Hepatic stellate cell (primary cell): ENCODE measurements around the gene PGGT1B.
"Not testable (repeated sequence)": the region's sequence is repeated elsewhere in the genome, so short reads cannot be mapped to it uniquely, and the experiment has no call there.

Experiments
- DNase-seq: peaks from one replicate; pipeline ENCODE4 v3.0.0; 2011; ENCODE audit warnings: low spot score

PGGT1B gene

GRCh38 chr5:115260248-115260647 is 2.4 kb downstream of the PGGT1B start:
- no peak for DNase-seq

- DNase-seq: no peak
Measured at GRCh38 chr5:115257981-115258380, 4.7 kb downstream of the PGGT1B start.

GRCh38 chr5:115249379-115249778 is 13.3 kb downstream of the PGGT1B start:
- DNase-seq: not testable (repeated sequence)

- no peak for DNase-seq
Measured at GRCh38 chr5:115246361-115246991, 16.2 kb downstream of the PGGT1B start.

- no peak for DNase-seq
Measured at GRCh38 chr5:115243412-115243811, 19.3 kb downstream of the PGGT1B start.

- no peak for DNase-seq
Measured at GRCh38 chr5:115241881-115242642, 20.6 kb downstream of the PGGT1B start.

- DNase-seq: no peak
Measured at GRCh38 chr5:115237066-115237465, 25.6 kb downstream of the PGGT1B start.

GRCh38 chr5:115236599-115236998 is 26.1 kb downstream of the PGGT1B start:
- DNase-seq: no peak

- DNase-seq: no peak
Measured at GRCh38 chr5:115231598-115231997, 31.1 kb downstream of the PGGT1B start.

GRCh38 chr5:115229606-115230005 is 33.1 kb downstream of the PGGT1B start:
- DNase-seq: no peak

GRCh38 chr5:115227281-115227680 is 35.4 kb downstream of the PGGT1B start:
- DNase-seq: no peak

- DNase-seq: peak; percentile 1
Measured at GRCh38 chr5:115214541-115214940, 48.1 kb downstream of the PGGT1B start.

GRCh38 chr5:115209279-115209678 is 53.4 kb downstream of the PGGT1B start:
- DNase-seq: no peak

GRCh38 chr5:115202952-115203351 is 59.7 kb downstream of the PGGT1B start:
- DNase-seq: no peak

GRCh38 chr5:115196161-115196560 is 66.5 kb downstream of the PGGT1B start:
- DNase-seq: no peak

GRCh38 chr5:115194676-115195075 is 68.0 kb downstream of the PGGT1B start:
- DNase-seq: no peak

GRCh38 chr5:115193295-115193694 is 69.4 kb downstream of the PGGT1B start:
- DNase-seq: no peak

GRCh38 chr5:115192098-115192497 is 70.6 kb downstream of the PGGT1B start:
- DNase-seq: no peak

- no peak for DNase-seq
Measured at GRCh38 chr5:115191474-115192031, 71.1 kb downstream of the PGGT1B start.

GRCh38 chr5:115190388-115190787 is 72.3 kb downstream of the PGGT1B start:
- no peak for DNase-seq

GRCh38 chr5:115189866-115190265 is 72.8 kb downstream of the PGGT1B start:
- DNase-seq: no peak

GRCh38 chr5:115186794-115187193 is 75.9 kb downstream of the PGGT1B start:
- DNase-seq: no peak

- DNase-seq: no peak
Measured at GRCh38 chr5:115184770-115185169, 77.9 kb downstream of the PGGT1B start.
